ENCODE data around the gene PNPLA2.

PNPLA2 gene

DNA sequence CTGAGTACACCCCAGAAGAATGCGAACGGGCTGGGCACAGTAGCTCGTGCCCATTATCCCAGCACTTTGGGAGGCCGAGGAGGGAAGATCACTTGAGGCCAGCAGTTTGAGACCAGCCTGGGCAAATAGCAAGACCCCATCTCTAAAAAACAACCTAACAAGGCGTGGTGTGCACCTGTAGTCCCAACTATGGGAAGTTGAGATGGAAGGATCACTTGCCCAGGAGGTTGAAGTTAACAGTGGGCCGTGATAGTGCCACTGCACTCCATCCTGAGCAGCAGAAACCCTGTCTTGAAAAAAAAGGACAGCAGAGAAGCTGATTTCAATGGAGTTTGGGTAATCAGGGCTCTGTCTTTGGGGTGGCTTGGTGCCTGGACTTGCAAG lies 5.7 kb upstream of the PNPLA2 start:
- no peak for DNase-seq (ENCODE audit: low read depth)
- TF ChIP-seq, protein P1, sequence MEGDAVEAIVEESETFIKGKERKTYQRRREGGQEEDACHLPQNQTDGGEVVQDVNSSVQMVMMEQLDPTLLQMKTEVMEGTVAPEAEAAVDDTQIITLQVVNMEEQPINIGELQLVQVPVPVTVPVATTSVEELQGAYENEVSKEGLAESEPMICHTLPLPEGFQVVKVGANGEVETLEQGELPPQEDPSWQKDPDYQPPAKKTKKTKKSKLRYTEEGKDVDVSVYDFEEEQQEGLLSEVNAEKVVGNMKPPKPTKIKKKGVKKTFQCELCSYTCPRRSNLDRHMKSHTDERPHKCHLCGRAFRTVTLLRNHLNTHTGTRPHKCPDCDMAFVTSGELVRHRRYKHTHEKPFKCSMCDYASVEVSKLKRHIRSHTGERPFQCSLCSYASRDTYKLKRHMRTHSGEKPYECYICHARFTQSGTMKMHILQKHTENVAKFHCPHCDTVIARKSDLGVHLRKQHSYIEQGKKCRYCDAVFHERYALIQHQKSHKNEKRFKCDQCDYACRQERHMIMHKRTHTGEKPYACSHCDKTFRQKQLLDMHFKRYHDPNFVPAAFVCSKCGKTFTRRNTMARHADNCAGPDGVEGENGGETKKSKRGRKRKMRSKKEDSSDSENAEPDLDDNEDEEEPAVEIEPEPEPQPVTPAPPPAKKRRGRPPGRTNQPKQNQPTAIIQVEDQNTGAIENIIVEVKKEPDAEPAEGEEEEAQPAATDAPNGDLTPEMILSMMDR (IDR thresholded peaks at IDR 0.05; ENCODE audit: control insufficient read depth, insufficient read depth, low read depth, low read length, missing control alignments), result no peak
- H3K4me3 ChIP-seq (ENCODE audit: control insufficient read depth, low read depth, low read length), result no peak overlapping the region

DNA sequence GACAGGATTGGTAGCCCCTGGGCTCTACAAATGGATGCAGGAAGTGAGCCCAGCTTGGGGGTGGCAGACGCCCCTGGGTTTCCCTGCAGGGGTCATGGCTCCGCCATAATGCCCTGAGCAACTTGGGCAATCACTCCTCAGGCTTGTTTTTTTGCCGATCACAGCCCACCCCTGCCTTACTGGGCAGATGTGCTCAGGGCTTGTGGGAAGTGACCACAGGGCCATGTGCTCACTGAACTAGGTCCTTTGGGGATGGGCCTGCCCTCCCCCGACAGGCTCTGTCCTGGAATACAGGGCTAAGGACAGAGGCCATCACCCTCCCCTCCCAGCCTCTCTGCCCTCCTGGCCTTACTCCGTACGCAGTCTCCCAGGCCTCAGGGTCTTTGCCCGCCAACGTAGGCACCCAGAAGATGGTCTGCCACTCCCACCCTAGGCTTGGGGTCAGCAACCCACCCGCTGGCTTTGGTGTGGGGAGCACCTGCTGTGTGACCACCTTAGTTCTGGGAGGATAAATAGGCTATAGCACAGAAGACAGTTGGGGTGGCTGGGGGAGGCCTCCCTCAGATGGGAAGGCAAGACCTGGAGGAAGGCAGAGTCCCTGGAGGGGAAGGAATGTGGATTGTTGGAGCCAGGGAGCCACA lies 5.1 kb upstream of the PNPLA2 start:
- H3K4me3 ChIP-seq (ENCODE audit: control insufficient read depth, low read depth, low read length), result no peak overlapping the region
- TF ChIP-seq, protein P1 (IDR thresholded peaks at IDR 0.05; ENCODE audit: control insufficient read depth, insufficient read depth, low read depth, low read length, missing control alignments), result no peak
- DNase-seq (ENCODE audit: low read depth), result no peak

DNA sequence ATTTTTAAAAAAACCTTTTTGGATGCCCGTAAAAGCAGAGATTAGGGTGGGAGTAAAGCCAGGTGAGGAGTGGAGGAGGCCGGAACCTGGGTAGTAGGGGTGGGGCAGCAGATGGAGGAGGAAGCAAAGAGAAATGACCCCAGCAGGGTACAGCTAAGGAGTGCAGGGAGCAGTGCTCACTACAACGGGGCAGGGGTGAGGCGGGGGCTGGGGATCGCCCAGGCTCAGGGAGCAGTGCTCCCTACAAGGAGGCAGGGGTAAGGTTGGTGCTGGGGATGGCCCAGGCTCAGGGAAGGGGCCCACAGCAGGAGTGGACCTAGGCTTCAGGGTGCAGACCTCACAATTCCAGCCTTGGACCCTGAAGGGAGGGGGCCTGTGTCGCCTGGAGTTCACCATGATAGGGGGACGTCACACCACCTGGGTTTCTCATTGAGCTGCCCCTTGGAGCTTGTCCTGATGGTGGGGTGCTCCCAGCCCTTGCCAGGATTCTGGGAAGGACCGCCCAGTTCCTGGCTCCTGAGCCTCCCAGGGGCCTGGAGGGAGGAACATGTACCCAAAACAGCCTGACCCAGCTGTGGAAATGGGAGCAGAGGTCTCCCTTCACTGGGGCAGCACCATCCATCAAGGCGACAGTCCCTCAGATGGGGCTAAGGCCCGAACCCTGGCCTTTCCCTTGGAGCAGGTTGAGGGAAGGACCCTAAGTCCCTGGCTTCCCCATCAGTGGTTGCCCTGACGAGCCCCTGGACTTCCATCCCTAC lies 2.9 kb upstream of the PNPLA2 start:
- no peak overlapping the region for H3K4me3 ChIP-seq (ENCODE audit: control insufficient read depth, low read depth, low read length)
- TF ChIP-seq, protein P1 (IDR thresholded peaks at IDR 0.05; ENCODE audit: control insufficient read depth, insufficient read depth, low read depth, low read length, missing control alignments), result no peak
- no peak for DNase-seq (ENCODE audit: low read depth)

DNA sequence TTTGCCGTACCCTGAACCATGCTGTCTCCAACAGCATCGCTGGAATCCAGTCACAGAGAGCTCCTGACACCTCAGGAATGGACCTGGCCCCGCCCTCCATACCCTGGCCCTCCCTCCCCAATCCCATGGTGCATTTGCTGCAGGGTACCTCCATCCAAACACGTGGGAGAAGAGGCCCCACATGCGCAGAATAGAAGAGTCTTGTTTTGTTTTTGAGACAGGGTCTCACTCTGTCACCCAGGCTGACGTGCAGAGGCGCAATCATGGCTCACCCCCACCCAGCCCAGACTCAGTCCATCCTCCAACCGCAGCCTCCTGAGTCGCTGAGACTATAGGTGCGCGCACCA lies 2.3 kb upstream of the PNPLA2 start:
- TF ChIP-seq, protein P1 (IDR thresholded peaks at IDR 0.05; ENCODE audit: control insufficient read depth, insufficient read depth, low read depth, low read length, missing control alignments), result no peak

DNA sequence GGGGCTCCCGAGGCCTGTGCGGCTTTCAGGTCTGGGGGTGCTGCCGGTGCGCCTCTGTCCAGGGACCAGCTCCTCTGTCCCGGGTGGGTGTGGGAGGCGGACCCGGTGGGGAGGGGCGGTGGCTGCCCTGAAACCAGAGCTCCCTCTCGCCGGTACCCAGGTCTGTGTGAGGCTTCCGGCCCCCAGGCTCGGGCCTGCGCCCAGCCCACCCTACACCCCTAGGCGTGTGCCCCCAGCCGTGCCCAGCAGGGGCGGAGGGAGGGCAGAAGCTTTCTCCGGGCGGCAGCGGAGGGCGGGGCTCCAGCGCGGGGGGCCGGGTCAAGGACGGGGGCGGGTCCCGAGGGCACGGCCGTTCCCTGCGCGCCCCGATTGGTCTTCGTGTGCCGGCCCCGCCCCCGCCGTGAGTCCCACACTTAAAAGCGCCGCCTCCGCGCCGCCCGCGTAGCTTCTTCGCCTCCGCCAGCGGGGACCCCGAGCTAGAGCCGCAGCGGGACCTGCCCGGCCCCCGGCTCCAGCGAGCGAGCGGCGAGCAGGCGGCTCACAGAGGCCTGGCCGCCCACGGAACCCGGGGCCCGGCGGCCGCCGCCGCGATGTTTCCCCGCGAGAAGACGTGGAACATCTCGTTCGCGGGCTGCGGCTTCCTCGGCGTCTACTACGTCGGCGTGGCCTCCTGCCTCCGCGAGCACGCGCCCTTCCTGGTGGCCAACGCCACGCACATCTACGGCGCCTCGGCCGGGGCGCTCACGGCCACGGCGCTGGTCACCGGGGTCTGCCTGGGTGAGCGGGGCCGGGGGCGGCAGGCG lies 616 bp downstream of the PNPLA2 start:
- H3K4me3 ChIP-seq (ENCODE audit: control insufficient read depth, low read depth, low read length), result peak overlapping the region; percentile 81
- no peak for DNase-seq (ENCODE audit: low read depth)
- TF ChIP-seq, protein P1 (IDR thresholded peaks at IDR 0.05; ENCODE audit: control insufficient read depth, insufficient read depth, low read depth, low read length, missing control alignments), result peak; percentile 6

More for the DNA sequence above, 2.3 kb upstream of the PNPLA2 start:
- H3K4me3 ChIP-seq (ENCODE audit: control insufficient read depth, low read depth, low read length), result no peak overlapping the region
- DNase-seq (ENCODE audit: low read depth), result no peak

DNA sequence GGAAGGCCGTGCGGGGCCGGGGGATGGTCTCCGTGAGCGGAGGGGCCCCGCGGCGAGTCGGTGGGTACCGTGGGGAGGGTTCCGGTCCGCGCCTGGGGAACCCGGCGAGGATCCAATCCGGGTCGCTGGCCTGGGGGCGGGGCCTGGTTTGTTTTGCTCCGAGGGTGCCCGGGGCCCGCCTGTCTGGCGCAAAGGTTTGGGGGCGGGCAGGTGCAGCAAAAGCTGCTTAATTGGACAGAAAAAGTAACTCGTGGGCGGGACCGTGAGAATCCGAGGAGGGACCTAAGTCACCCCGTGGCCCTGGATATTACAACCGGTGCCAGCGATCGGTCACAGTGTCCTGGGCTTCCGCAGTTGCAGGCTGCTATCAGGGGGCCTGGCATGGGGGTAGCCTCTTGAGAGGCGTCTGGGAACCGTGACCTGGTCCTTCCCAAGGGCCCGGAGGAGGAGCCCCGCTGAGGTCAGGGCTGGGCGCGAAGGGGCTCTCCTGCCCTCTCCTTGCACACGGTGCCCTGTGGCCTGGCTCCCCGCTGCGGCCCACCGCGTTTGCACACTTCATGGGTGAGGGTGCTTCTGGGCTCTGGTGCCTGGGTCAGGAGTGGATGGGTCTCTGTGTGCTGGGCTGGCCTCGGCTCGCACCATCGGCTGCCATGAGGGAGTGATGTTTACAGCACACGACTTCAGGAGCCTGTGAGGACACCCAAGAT lies 1.4 kb downstream of the PNPLA2 start:
- TF ChIP-seq, protein P1 (IDR thresholded peaks at IDR 0.05; ENCODE audit: control insufficient read depth, insufficient read depth, low read depth, low read length, missing control alignments), result no peak
- peak overlapping the region; percentile 81 for H3K4me3 ChIP-seq (ENCODE audit: control insufficient read depth, low read depth, low read length)
- DNase-seq (ENCODE audit: low read depth), result no peak

Measured in AG09309 (cell line).